NCI-H1092 (cell line): ENCODE measurements around the gene PLXNB2.

Experiments used
- DNase-seq: peaks from one replicate; lab custom pipeline; 2025; lab: John Stamatoyannopoulos, UW

PLXNB2 gene

DNA sequence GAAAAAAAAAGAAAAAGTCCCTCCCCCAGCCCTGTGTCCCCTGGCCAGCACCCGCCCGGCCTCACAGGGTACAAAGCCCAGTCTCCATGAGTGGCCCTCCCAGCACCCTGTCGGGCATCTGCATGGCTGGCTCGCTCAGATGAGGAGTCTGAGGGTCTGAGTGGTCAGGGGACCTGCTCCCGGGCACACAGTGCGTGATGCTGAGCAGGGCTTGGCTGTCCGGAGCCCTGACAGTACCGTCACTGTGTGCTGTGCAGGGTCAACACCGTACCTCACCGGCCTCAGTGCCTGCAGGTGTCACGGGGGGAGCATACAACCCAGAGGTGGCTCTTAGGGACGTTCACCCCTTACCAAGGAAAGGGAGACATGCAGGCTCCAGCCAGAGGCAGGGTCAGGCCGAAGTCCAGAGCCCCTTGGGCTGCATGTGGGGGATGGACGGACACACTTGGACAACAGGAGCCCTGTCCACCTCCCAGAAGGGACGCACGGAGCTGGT, 3.6 kb upstream of the PLXNB2 start:
- no peak for DNase-seq

- DNase-seq = no peak
Observed at GRCh38 chr22:50310031-50310722, 2.7 kb upstream of the PLXNB2 start.

GRCh38 chr22:50309601-50309991, 2.1 kb upstream of the PLXNB2 start:
- no peak for DNase-seq

GRCh38 chr22:50308986-50309600, 1.6 kb upstream of the PLXNB2 start:
- DNase-seq = no peak

DNA sequence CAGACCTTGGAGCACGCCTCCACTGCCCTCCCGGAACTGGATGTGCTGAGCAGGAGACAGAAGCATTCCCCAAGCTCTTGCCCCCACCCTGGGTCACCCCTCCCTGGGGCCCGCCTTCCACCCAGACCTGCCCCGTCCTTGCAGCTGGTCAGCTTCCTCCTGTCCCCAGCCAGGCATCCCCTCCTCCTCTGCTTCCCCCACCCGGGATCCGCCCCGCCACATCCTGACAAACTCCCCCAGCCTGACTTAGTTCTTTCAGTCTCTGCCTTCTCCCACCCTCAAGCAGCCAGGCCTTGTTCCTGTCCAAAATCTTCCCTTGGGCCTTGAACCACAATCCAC, 1.1 kb upstream of the PLXNB2 start:
- no peak for DNase-seq

- DNase-seq = no peak
Observed at GRCh38 chr22:50307890-50308596, 597 bp upstream of the PLXNB2 start.

GRCh38 chr22:50305923-50306566, 1.4 kb downstream of the PLXNB2 start:
- DNase-seq = no peak

DNA sequence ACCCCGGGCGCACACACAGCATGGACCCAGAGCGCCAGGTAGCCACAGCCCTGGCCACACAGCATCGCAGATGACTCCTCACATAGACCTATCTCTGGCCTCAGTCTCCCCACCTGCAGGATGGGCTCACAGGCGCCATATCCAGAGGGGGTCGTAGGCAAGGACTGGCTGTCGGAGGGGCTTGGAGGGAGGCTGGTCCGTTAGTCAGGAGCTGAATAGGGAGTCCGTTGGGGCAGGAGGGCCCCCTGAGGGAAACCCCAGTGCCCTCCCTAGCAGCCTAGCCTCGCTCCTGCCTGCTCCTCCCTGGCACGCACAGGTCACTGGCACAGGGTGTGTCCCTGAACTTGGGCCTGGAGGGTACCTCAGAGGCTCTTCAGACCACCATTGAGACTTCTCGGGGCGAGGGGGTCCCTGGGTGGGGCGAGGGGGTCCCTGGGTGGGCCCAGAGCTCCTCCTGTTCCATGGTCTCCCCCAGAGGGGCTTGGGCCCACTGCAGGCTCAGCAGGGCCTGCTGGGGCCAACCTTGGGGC, 2.0 kb downstream of the PLXNB2 start:
- no peak for DNase-seq

GRCh38 chr22:50304528-50305392, 2.7 kb downstream of the PLXNB2 start:
- DNase-seq = no peak

DNA sequence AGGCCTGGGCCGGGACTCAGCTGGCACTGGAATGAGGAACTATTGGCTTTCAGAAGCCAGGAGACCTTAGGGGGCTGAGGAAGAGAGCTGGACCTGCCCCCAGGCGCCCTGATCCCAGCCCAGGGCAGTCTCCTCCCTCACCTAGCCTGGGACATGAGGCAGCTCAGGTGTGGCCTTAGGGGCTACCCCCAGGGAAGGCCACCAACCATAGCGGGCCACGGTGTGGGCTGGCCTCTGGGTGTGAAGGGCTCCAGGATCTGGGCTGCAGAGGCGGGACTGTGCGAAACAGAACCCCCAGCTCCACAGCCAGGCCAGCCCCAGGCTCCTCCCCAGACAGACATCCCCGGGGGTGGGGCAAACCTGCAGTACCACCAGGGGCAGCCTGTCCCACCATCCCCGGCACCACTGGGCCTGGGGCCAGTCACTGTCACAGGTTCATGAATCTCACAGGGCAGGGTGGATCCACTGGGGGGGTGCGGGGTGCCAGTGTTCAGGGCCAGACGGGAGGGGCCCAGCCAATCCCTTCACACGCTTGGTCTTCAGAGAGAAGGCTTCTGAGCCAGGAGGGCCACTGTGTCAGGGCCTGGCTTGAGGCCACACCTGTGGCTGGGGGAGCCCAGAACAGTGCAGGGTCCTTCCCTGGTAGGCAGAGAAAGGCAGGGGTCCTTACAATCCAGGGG, 3.5 kb downstream of the PLXNB2 start:
- DNase-seq = no peak

DNA sequence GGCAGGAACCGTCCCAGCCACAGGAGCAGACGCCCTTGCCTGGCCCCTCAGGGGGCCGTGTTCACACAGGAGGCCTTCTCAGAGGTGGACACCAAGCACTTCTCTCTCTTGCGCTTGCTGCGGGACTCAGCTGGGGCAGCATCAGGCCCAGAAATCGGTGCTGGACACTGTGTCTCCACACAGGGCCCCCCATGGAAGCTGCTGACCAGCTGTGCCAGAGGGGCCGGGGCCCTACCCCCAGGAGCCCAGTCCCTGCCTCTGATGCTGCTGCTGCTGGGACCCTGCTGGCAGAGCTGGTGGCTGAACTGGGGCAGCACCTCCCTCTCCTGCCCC, 4.0 kb downstream of the PLXNB2 start:
- no peak for DNase-seq

DNA sequence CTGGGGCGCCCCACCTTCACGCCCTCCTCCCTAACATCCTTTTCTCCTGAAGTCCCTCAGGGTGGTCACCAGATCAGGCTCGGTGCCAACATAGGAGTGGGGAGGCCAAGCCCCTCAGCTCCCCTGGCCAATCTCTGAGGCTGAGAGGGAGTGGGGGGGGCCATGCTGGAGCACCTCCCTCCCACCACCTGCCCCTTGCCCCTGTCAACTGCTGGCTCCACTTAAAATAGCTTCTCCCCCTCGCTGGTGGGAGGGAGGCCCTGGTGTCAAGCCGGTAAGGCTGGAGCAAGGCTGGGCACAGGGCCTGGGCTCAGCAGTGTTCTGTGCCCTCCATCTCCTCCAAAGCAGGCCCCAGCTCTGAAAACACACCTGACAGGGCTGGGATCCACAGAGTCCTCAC, 4.9 kb downstream of the PLXNB2 start:
- no peak for DNase-seq

- DNase-seq = no peak
Observed at GRCh38 chr22:50302041-50302541, 5.4 kb downstream of the PLXNB2 start.

DNA sequence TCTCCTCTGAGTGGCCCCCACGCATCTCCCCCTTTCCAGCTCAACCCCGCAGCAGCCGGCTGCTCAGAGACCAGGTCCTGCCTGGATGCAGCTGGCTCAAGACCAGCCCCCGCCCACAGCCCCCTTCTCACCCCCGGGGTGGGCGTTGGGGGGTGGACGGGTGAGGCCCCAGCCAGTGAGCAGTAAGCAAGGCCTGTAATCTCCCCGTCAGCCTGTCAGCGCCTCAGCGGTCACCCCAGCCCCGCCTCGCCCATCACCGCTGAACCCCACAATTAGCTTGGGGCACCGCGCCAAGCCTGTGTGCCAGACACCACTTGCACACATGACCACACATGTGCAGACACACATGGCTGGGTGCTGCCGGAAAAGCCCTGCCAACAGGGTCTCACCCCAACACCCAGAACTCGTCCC, 5.9 kb downstream of the PLXNB2 start:
- no peak for DNase-seq

DNA sequence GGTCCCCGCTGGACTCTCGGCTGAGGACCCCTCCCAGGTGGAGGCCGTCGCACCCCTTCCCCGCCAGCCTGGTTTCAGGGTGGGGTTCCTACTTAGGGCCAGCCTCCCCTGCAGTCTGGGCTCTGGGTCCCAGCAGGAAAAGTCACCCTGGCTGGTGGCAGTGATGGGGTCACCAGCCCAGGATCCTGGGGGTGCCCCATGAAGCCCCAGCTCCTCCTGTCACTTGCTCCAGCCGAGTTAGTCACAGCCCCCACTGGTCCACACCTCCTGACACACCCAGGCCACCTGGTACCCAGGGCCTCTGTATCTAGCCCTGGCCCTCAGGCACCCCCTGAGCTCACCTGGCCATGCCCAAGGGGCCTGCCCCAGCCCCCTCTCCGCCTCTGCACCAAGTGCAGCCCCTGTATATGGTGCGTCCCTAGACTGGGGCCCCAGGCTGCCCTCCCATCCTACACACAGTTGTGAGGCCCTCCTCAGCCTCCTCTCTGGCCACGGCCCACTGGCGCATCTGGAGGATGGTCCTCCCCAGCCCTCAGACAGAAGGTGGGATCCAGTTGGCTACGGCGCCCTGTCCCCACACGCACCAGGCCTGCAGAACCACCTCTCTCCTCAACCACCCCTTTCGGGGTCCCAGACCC, 6.7 kb downstream of the PLXNB2 start:
- DNase-seq = no peak

DNA sequence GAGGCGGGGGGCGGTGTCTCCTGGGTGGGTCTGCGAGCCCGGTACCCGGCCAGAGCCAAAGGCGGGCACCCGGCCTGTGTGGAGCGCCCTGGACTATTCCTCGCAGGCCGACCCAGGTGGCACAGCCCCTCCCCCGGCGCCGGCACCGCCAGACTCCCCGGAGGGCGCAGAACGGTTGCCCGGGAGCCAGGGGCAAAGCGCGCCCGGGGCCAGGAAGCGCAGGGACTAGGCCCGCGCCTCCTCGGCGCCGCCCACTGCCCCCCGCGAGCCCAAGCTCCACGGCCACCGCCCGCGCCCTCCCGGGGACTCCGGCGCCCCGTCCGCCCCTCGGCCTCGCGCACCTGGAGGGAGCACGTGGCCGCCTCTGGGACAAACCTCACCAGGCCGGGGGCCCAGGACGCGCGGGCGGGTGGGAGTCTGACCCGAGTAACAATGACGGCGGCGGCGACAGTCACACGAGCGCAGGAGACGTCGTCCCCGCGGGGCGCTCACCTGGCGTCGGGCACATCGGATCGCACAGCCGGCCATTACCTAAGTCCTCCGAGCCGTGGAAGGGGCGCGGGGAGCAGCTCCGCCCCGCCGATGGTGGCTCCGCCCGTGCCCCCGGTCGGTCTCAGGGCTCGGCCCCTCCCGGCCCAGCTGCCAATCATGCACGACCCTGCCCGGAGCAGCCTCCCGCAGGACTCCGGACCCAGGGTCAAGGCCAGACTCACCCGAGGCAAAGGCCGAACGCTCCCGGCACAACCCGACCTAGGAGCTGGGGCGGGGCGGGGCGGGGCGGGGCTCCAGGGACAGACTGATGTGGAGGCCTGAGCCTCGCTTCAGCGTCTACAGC, 7.4 kb downstream of the PLXNB2 start:
- no peak for DNase-seq

GRCh38 chr22:50298937-50299784, 8.3 kb downstream of the PLXNB2 start:
- DNase-seq = no peak

DNA sequence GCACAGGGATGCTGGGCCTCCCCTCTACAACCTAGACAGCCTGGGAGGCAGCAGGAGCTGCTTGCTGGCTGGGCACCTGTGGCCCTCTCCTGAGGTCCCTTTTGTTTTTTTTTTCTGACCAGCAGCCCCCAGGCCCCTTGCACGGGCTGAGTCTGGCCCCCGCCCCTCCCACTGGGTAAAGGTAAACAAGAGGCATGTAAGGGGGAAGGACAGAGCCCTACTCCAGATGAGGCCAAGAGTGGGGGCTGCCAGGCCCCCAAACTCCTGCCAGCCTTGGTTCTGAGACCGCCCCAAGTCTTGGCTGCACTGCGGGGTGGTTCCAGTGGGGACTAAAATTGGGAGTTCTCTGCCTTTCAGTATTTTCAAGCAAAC, 9.2 kb downstream of the PLXNB2 start:
- no peak for DNase-seq
